Thyroid gland (tissue), 4 donors: ENCODE results near the gene VLDLR. TPM values are rescaled to one million over a fixed set of nuclear protein-coding genes. Genes with fewer than 3 reads are reported as not detected.

Source experiments
- DNase-seq, 2 donors: peaks; one replicate each; pipeline ENCODE4 v3.0.0-alpha.2; 2019
- H3K27ac ChIP-seq, 3 donors: fragments of 200-600 bp; sonication (generic); 1 replicate in 2 of 3; 2 replicates in 1 of 3; pipeline ENCODE4 v1.5.1; 2016 to 2019; ENCODE audit warnings: mild to moderate bottlenecking in 1 of 3, moderate library complexity in 1 of 3
- H3K27me3 ChIP-seq: fragments of 200-600 bp; sonication (generic); one replicate; pipeline ENCODE4 v1.5.1; 2019
- H3K36me3 ChIP-seq, 2 donors: fragments of 200-600 bp; sonication (generic); one replicate each; pipeline ENCODE4 v1.5.1; 2016 to 2019
- H3K4me1 ChIP-seq, 2 donors: fragments of 200-600 bp; sonication (generic); one replicate each; pipeline ENCODE4 v1.5.1; 2017 to 2019
- H3K4me3 ChIP-seq, 3 donors: fragments of 200-600 bp; sonication (generic); replicated peaks in 1 of 3; 1 replicate in 2 of 3; 2 replicates in 1 of 3; pipeline ENCODE4 v1.5.1; 2016; ENCODE audit warnings: mild to moderate bottlenecking in 1 of 3
- H3K9me3 ChIP-seq: fragments of 200-600 bp; sonication (generic); one replicate; pipeline ENCODE4 v1.5.1; 2017
- POLR2A ChIP-seq, 2 donors: fragments of 450-650 bp; IDR thresholded peaks; one replicate each; pipeline ENCODE4 v1.6.1; 2017; ENCODE audit warnings: antibody characterized with exemption in 2 of 2, mild to moderate bottlenecking in 2 of 2, moderate library complexity in 1 of 2
- WGBS, 2 donors: methylation state at CpG; one replicate each; pipeline ENCODE4 v1.1.5; 2017; 5-methylcytosine and 5-hydroxymethylcytosine counted together
- intact Hi-C: fragments of 100-400 bp; cut with DNase I; formaldehyde crosslinking; loops from one replicate; pipeline ENCODE4 v1.15.1; 2023
- total RNA-seq, 4 donors: library from RNA; depleted of rRNA; stranded (reverse); fragments of >200 nt; gene quantifications; one replicate each; pipeline ENCODE4 v1.2.3, GENCODE V29; 2016
- TF ChIP-seq, protein P1 (sequence below), 6 experiments: fragments of 200-600 bp in 3 of 6; fragments of 450-650 bp in 3 of 6; sonication (generic) in 3 of 6; IDR thresholded peaks; one replicate each; pipeline ENCODE4 v1.5.1; 2016 to 2019; ENCODE audit warnings: antibody characterized with exemption in 6 of 6, mild to moderate bottlenecking in 2 of 6, inconsistent platforms in 1 of 6, moderate library complexity in 1 of 6

VLDLR gene
- total RNA-seq: 10 to 100 TPM; 14.2 to 59.2 (median 46.0) TPM

DNA sequence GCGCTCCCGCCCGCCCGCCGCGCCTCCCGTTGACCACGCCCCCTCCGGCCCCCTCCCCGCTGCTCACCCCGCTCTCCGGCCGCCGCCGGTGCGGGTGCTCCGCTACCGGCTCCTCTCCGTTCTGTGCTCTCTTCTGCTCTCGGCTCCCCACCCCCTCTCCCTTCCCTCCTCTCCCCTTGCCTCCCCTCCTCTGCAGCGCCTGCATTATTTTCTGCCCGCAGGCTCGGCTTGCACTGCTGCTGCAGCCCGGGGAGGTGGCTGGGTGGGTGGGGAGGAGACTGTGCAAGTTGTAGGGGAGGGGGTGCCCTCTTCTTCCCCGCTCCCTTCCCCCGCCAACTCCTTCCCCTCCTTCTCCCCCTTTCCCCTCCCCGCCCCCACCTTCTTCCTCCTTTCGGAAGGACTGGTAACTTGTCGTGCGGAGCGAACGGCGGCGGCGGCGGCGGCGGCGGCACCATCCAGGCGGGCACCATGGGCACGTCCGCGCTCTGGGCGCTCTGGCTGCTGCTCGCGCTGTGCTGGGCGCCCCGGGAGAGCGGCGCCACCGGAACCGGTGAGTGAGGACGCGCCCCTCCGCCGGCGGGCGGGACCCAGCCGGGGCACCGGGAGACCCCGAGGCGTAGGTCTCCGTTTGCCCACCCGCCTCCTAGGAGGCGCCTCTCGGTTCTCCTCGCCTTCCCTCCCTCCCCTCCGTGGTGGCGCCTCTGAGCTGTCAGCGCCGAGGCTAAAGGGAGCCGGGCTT is at the start of gene VLDLR:
Gene VLDLR (plus strand): TSS at position 66 of the 739 bp plus-strand sequence. CDS start 403 bp downstream, at position 469.
- DNase-seq: peak; percentile 70 to 71

GRCh38 chr9:2574203-2574602 is 47.4 kb upstream of the VLDLR start:
- TF ChIP-seq POLR2A (IDR thresholded peaks at IDR 0.05): no peak

More for the DNA sequence above, at the start of gene VLDLR:
- TF ChIP-seq POLR2A (IDR thresholded peaks at IDR 0.05): peak in 1 of 2 donors; percentile 55
- TF ChIP-seq, protein P1, sequence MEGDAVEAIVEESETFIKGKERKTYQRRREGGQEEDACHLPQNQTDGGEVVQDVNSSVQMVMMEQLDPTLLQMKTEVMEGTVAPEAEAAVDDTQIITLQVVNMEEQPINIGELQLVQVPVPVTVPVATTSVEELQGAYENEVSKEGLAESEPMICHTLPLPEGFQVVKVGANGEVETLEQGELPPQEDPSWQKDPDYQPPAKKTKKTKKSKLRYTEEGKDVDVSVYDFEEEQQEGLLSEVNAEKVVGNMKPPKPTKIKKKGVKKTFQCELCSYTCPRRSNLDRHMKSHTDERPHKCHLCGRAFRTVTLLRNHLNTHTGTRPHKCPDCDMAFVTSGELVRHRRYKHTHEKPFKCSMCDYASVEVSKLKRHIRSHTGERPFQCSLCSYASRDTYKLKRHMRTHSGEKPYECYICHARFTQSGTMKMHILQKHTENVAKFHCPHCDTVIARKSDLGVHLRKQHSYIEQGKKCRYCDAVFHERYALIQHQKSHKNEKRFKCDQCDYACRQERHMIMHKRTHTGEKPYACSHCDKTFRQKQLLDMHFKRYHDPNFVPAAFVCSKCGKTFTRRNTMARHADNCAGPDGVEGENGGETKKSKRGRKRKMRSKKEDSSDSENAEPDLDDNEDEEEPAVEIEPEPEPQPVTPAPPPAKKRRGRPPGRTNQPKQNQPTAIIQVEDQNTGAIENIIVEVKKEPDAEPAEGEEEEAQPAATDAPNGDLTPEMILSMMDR (IDR thresholded peaks at IDR 0.05): no peak
- Histone ChIP-seq H3K36me3 (no peaks in the 10 kb centered on the region), H3K27ac (peak within 1 kb of the TSS; percentile 78 to 92 (median 86)), H3K9me3 (no peaks in the 10 kb centered on the region), H3K4me3 (peak within 1 kb of the TSS; percentile 72 to 89 (median 76)), H3K27me3 (no peaks in the 10 kb centered on the region), H3K4me1 (peaks cover 20 to 32% of the 10 kb centered on the region in 2 donors)
- intact Hi-C loops: no loop called here
- 0% methylated on average over 14 to 19 of the region's 72 CpGs for WGBS, 2 donors

GRCh38 chr9:2576631-2577030 is 45.0 kb upstream of the VLDLR start:
- no peak overlapping the region for H3K27ac ChIP-seq
- no peak overlapping the region for H3K4me3 ChIP-seq
- no peaks in the 10 kb centered on the region for H3K9me3 ChIP-seq
- WGBS, 2 donors: 77 to 86% methylated on average over 2 of the region's 2 CpGs
- TF ChIP-seq, protein P1 (IDR thresholded peaks at IDR 0.05): no peak
- peaks cover under 1 to 15% of the 10 kb centered on the region in 2 donors for H3K4me1 ChIP-seq
- DNase-seq: no peak
- no peaks in the 10 kb centered on the region for H3K27me3 ChIP-seq
- no peaks in the 10 kb centered on the region for H3K36me3 ChIP-seq
- intact Hi-C loops: no loop called here

More at GRCh38 chr9:2574203-2574602, 47.4 kb upstream of the VLDLR start:
- Histone ChIP-seq H3K4me1 (peaks cover 12 to 28% of the 10 kb centered on the region in 2 donors), H3K36me3 (no peaks in the 10 kb centered on the region), H3K9me3 (no peaks in the 10 kb centered on the region), H3K27me3 (no peaks in the 10 kb centered on the region), H3K4me3 (no peak overlapping the region), H3K27ac (no peak overlapping the region)
- DNase-seq: no peak
- 85 to 86% methylated on average over 3 of the region's 3 CpGs for WGBS, 2 donors
- intact Hi-C loops: no loop called here

DNA sequence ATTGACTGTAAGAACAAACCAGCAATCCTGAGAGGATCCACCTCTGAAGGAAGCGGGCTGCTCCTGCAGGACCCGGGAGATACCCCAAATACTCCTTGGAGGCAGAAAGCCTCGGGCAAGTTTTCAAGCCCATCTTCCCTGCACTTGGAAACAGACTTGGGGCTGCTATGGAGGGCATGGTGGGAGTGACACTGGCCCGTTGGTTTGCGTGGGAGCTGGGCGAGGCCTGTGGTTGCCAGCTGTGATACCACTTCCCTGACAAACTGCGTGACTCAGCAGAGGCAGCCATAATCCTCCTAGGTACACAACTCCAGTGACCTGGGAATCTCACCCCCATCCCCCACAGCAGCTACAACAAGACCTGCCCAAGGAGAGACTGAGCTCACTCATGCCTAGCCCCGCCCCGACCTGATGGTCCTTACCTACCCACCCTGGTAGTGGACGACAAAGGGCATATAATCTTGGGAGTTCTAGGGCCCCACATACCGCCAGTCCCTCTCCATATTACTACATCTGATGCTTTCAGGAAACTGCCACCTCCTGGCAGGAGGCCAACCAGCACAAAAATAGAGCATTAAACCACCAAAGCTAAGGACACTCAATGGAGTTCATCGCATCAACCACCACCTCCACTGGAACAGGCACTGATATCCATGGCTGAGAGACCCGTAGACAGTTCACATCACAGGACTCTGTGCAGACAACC is 38.1 kb upstream of the VLDLR start:
- Histone ChIP-seq H3K4me3 (no peak overlapping the region), H3K9me3 (no peaks in the 10 kb centered on the region), H3K36me3 (no peaks in the 10 kb centered on the region), H3K4me1 (no peaks in the 10 kb centered on the region), H3K27ac (no peak overlapping the region), H3K27me3 (no peaks in the 10 kb centered on the region)
- DNase-seq: peak; percentile 10 to 11
- intact Hi-C loops: no loop called here
- TF ChIP-seq POLR2A (IDR thresholded peaks at IDR 0.05): no peak
- TF ChIP-seq, protein P1 (IDR thresholded peaks at IDR 0.05): no peak
- WGBS, 2 donors: 94 to 95% methylated on average over 13 of the region's 13 CpGs

- no peak overlapping the region for H3K4me3 ChIP-seq
- intact Hi-C loops: no loop called here
- TF ChIP-seq, protein P1 (IDR thresholded peaks at IDR 0.05): no peak
- no peak for TF ChIP-seq POLR2A (IDR thresholded peaks at IDR 0.05)
- H3K36me3 ChIP-seq: no peaks in the 10 kb centered on the region
- H3K4me1 ChIP-seq: no peaks in the 10 kb centered on the region
- no peaks in the 10 kb centered on the region for H3K27me3 ChIP-seq
- 67 to 91% methylated on average over 1 of the region's 1 CpG for WGBS, 2 donors
- H3K27ac ChIP-seq: no peak overlapping the region
- no peaks in the 10 kb centered on the region for H3K9me3 ChIP-seq
- DNase-seq: no peak
Measured at GRCh38 chr9:2591967-2592366, 29.6 kb upstream of the VLDLR start.
